GM21390 (cell line): ENCODE measurements around the gene OBSL1.

Source experiments
- ATAC-seq: cut with Tn5 transposase; IDR thresholded peaks from one replicate; pipeline ENCODE4 v1.9.1; 2021; ENCODE audit not compliant: unreplicated experiment

Gene OBSL1

DNA sequence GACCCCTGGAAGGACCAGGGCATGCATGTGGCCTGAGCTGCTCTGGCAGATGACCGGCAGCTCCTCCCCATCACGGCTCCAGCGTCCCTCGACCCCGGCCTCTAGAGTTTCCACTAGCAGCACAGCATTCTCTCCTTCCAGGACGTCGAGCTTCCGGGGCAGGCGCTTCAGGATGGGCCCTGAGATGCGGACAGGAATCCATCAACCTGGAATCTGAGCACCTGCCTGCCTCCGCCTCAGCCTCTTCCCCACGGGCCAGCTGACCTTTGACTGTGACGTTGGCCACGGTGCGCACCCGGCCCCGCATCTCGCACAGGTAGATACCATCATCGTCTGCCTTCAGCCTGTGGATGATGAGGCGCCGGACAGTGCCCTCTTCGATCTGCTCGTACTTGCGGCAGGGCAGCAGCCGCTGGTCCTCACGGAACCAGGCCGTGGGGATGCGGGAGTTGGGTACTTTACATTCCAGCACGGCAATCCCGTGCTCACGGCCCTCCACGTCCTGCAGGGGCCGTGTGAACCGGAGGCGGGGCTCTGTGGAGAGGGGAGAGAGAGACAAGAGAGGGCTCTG, 3.5 kb downstream of the OBSL1 start:
- no peak for ATAC-seq

DNA sequence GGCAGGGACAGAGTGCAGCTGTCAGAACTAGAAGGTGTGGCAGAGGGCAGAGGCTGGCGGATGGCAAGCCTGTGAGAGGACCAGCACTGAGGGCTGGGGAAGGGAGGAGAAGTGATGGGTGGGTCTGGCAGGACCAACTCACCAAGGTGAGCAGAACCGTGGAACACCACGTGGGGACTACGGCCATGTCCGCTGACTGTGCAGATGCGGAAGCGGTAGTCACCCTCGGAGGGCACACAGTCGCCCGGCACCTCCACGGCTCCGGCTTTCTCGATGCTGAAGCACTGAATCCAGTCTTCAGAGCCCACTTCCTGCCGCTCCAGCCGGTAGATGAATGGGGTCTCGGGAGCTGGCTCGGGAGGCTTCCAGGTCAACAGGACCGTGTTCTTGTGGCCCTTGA, 4.2 kb downstream of the OBSL1 start:
- ATAC-seq: no peak

DNA sequence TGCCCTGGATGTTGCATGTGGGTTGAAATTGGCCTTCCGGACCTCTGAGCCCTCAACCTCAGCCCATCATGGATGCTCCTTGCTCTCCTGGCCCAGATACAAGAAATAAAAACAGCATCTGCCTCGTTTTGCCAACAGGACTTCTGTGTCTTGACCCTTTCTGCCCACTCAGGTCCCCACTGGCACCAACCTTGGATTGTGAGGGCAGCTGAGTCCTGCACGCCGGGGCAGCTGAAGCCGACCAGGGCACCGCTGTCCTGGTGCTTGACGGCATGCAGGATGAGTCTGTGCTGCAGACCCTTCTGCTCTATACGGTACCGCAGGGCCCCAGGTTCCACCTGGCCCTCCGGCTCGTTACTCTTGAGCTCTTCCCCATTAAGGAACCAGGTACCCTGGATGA, 4.7 kb downstream of the OBSL1 start:
- ATAC-seq: no peak

DNA sequence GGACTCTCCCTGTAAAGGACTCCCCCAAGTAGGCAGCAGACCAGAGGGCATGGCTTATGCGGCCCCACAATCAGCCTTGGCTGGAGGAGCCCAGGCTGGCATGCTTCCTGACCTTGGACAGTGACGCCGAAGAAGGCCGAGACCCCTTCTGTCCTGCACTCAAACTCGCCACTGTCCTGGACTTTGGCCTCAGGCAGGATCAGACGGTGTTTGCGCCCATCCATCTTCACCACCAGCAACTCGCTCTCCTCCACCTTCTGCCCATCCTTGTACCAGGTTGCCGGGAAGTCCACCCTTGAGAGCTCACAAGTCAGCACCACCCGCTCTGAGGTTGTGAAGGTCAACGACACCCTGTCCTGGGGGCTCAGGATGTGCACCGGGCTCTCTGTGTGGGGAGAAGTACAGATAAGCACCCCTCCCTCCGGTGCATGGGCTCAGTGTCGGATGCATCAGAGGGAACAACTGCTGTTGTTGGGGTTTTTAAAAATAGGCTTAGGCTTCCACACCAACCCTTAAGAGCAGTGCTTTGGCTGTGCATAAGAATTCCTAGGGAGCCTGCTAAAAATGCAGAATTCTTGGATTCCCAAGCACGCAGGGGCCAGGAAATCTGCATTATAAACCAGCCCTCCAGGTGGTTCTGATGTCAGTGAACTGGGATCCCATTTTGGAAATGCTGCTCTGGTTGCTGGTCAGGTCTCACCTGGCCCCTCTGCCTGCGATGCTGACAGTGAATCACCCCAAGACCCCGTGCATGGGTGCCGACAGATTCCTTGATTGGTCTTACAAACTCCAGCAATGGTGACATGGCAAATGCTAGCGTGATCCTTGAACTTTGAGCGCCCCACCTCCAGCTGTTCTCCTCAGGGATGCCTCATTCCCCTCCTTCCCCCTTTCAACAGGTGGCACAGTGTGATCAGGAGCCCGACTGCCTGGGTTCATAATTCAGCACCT, 5.9 kb downstream of the OBSL1 start:
- no peak for ATAC-seq

DNA sequence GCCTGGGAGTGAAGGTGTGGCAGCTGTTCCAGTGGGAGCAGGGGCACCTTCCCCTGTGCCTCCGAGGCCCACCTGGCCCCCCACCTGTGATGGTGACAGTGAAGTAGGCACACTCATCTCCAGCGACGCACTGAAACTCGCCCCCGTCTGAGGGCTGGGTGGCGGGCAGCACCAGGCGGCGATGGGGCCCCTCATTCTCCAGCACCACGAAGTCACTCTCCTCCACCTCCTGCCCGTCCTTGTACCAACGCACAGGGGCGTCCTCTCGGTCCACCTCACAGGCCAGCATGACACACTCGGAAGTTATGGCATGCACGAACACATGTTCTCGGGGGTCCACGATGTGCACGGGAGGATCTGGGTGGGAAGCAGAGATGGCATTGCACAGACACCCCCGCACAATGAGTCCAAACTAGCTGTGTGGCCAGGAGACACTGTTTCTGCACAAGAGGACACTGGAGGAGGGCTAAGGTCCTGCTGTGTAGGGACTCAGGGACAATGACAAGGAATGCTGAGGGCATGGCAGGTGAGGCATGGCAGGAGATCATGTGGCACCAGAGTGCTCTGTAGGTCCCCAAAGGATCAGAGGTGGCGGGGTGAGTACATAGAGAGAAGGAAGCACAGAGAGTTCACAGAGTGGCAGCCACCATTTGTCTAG, 7.9 kb downstream of the OBSL1 start:
- no peak for ATAC-seq

DNA sequence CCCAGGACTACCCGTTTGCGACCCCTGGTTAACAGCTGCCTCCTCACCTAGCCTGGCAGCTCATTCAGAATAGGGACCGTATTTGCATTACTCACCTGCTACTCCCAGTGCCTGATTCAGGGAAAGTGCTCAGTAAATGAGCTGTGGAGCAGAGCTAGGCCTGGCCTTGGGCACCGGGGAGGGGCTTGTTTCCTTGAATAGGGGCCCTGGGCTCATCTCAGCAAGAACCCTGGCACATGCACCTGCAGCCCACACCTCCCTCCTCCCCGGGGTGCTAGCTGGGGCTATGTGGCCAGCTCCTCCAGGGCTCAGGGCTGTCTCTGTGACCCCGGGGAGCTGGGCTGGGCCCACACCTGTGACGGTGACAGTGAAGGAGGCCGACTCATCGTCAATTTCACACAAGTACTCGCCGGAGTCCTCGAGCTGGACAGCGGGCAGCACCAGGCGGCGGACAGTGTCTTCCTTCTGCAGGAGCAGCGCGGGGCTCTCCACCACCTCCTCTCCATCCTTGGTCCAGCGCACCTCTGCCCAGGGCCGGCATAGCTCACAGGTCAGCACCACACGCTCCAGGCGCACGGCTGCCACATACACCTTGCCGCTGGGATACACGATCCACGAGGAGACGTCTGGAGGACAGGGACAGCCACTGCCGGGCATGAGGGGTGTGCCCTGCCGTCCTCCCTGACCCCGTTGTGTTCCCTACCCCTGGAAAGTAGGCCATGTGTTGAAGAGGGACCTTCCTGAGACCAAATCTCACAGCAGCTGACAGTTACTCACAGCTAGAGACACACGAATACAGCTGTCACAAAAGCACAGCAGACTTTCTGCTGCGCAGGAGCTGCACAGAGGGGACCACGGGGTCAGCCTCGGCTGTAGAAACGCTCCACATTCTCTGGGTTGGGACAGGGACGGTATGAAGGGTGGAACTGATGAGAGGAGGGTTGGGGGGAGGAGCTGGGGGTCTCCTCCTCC, 9.0 kb downstream of the OBSL1 start:
- ATAC-seq: no peak

DNA sequence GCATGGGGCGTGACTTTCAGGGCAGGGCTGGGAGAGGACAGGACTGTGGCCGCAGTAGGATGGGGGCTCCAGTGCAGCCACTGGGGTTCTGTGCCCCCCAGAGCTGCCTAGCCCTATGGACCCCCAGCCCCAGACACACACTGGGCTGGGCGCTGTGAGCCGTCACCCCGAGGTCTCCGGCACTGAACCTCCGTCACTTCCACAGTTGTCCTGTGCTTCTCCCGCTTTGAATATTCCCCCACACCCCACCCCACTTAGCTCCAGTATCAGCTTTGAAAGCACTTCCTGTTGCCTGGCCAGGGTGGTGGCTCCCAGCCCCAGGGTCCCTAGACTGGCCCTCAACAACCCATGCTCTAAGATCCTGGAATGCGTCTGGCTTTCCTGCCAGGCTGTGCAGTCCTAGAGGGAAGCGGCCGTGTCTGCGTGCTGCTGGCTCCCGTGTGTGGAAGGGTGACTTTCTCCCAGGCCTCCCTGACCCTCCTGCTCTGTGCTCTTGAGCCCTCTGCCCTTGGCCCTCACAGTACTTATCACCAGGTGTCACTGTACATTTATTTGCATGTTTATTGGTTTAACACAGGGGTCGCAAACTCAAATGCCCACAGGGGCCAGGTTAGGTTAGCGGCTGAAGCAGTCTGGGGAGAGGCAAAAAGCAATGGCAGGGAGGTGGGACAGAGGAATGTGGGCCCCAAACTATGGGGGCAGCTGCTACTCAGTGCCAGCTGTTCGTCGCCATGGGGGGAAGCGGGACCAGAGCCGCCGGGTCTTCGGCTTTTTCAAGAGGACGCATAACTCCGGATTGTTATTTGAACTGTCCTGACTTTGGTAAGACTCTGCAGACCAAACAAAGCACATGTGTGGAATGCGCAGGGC, 9.9 kb downstream of the OBSL1 start:
- ATAC-seq: no peak

DNA sequence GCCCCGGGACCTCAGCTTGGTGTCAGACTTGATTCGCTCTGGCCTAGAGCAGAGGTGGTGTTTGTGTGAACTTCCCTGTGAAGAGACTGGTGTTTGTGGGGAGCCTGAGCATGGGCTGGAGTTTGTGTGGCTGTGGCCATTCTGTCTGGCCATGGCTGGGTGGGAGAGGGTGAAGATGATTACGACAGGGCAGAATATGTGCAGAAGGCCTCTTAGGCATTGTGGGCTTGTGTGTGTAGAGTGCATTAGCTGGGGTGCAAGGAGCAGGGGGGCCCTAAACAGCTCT, 10.5 kb downstream of the OBSL1 start:
- ATAC-seq: no peak

DNA sequence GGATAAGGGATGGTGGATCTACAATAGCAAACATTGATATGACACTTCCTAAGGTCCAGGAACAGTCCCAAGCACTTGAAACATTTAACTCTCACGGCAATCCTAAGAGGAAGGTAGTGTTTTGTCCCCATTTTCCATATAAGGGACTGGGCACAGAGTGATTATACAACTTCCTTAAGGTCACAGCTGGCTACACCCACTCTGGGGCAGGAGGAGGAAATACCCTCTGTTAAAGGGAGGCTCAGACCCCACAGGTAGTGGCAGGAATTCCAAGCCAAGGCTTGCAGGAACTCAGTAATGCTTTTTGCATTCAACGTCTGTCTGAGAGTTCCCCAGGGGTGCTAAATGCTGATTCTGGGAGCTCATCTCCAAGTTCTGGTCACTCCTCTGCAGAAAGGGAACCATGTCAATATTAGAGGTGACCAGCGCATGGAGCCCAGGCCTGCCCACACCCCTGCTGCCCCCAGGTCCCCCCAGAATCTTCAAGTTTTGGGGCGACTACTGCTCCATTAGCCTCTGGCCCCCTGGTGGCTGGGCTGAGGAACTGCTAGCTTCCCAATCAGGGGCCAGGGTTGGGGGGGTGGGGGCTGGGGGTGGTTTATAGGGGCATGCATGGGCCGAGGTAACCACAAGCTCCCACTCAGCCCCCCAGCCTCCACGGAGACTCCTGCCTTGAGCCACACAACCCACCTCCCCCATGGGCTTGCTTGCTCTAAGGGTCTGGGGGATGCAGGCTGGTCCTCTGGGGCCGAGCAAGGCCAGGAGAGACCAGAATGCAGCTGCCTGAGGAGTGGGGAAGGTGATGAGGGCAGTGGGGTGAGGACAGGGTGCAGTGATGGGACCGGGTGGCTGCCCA, 11.1 kb downstream of the OBSL1 start:
- no peak for ATAC-seq

DNA sequence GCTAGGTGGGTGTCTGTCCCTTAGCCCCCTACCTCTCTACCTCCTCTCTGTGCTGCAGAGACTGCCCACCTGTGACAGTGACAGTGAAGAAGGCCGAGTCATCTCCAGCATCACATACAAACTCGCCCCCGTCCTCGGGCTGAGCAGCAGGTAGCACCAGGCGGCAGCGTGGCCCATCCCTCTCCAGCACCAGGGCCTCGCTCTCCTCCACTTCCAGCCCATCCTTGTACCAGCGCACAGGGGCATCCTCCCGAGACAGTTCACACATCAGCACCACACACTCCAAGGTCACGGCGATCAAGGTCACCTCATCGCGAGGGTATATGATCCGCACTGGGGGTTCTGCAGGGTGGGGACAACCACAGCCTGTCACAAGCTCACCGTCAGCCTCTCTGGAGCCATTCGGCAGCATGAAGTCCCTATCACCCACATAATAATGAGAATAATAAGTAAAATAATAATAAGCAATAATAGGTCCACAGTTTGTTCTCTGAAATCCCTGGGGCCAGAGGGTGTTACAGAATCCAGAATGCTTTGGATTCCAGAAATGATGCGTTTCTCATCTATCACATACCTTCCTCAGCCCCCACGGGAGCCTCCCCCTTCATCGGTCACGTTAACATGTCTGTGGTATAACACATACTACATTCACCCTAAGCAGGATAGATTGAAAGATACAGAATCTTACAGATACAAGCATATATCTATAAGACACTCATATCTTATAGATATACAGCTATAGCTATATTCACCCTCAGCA, 12.0 kb downstream of the OBSL1 start:
- ATAC-seq: no peak

DNA sequence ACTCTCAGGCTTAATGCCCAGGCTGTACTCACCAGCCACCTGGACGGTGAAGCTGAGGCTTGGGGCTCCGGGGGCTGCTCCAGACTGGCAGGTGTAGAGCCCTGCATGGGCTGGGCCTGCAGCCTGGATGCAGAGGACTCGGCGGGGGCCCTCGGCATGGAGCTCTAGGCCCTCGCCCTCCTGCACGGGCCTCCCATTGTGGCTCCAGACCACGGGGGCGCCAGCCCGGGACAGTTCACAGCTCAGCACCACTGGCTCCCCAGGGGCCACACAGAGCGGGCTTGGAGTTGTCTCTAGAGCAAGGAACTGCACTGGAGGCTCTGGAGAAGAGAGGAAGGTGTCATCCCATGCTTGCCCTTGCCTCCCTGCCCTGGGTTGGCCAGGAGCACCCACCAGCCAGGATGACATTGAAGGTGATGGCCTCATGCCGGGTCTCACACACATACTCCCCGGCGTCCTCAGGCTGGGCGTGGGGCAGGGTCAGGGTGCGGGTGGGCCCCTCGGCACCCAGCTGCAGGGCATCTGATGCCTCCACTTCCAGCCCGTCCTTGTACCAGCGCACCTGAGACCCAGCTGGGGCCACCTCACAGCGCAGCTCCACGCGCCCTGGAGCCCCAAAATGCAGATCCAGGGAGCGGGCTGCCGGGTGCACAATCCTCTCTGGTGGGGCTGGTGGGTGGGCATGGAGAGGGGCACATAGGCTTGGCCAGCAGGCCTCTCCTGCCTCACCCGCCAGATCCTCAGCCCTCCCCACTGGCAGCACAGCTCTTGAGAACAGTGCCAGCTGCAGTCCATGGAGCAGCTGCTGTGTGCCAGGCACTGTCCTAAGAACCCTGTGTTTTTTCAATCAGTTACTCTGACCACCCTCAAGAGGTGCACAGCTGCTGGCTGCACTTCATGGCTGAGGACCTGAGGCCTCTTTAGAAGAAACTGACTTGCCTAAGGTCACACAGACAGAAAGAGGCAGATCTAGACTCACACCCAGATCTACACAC, 13.3 kb downstream of the OBSL1 start:
- ATAC-seq: no peak

DNA sequence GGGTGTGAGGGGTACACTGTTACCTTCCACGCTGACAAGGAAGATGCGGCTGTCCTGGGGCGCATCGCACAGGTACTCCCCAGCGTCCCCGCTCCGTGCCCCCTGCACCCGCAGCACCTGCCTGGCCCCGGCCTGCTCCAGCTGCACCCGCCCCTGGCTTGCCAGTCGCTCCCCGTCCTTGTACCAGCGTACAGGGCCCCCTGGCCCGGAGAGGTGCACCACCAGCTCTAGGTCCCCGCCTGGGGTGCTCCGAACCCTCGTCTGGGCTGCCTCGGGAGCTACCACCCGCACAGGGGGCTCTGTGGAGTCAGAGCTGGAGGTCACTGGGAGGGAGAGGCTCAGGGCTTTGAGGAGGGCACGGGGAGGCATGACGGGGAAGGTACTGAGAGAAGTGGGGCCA, 14.0 kb downstream of the OBSL1 start:
- no peak for ATAC-seq

DNA sequence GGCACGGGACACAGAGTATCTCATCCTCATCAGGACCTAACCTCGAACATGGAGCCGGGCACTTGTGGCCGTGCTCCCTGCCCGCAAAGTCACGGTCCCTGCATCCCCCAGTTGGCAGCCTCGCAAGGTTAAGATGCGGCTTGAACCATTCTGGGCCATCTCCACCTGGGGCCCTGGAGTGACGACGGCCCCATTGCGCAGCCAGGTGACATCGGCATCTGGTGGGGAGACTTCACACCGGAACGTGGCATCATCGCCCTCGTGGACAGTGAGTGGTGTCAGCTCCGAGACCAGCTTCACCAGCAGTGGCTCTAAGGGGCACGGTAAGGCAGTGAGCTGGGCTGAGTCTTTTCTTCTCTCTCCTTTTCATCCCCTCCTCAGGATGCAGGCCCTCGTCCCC, 14.9 kb downstream of the OBSL1 start:
- ATAC-seq: no peak

DNA sequence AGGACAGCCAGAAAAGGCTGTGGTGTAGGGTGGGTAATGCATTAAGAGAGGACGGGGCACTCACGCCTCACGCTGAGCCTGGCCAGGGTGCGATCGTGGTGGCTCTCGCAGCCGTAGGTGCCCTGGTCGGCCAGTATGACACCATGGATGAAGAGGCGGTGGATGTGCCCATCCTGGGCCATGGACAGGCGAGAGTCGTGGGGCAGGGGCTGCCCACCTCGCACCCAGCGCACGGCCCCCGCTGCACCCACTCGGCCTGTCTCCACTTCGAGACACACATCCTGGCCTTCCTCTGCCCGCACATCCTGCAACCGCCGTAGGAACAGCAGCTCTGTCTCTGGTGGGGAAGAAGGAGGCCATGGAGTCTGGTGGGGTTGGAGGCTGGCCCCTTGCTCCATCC, 15.4 kb downstream of the OBSL1 start:
- no peak for ATAC-seq

DNA sequence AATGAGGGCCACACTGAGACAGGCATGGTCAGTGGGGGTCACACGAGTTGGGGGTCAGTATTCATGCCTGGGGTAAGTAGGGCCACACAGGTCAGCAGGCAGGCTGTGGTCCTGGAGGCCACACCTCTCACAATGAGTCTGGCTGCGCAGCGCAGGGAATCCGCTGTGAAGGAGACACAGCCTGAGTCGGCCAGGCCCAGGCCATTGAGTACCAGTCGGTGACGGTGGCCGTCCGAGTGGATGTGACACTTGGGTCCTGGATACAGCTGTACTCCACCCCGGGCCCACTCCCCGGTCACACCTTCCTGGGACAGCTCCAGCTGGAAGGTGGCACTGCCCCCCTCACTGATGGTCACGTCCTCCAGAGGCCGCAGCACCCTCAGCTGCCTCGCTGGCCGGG, 17.0 kb downstream of the OBSL1 start:
- ATAC-seq: no peak

DNA sequence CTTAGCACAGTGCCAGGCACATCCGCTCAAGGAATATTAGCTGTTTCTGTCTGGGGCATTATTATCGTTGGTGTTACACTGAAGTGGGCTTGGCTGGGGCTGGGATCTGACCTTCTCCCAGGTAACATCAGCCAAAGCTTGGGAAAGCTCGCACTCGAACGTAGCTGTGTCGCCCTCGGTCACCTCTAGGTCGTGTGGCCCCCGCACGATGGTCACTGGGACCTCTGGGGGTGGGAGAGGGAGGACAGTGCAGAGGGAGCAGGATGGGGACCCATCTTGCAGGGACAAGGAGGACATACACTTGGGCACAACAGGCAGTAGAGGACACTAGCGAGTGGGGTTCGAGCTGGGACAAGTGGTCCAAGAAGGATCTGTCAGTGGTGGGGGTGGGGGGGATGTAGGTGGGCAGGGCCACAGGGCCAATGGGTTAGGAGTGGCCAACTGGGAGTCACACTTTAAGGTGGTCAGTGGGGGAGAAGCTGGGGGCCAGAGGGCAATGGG, 17.8 kb downstream of the OBSL1 start:
- ATAC-seq: no peak

DNA sequence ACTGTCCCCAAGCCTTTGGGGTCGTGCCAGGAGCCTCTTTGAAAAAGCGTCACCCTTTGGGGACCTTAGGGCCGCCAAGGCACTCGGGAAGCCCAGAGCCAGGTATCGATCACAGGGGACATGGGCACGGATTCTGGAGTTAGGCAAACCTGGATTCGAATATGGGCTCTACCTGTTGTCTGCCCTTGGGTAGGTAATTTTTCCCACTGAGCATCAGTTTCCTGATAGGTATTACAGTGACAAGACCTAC, 18.2 kb downstream of the OBSL1 start:
- no peak for ATAC-seq
